NCI-H146 treated with DMSO at 0.1 percent for 48 hours (cell line): ENCODE measurements around the gene CACNA2D1.

ENCODE experiments used
- DNase-seq: peaks from one replicate; lab custom pipeline; 2025; ENCODE audit not compliant: unreplicated experiment; lab: John Stamatoyannopoulos, UW

CACNA2D1 gene

DNA sequence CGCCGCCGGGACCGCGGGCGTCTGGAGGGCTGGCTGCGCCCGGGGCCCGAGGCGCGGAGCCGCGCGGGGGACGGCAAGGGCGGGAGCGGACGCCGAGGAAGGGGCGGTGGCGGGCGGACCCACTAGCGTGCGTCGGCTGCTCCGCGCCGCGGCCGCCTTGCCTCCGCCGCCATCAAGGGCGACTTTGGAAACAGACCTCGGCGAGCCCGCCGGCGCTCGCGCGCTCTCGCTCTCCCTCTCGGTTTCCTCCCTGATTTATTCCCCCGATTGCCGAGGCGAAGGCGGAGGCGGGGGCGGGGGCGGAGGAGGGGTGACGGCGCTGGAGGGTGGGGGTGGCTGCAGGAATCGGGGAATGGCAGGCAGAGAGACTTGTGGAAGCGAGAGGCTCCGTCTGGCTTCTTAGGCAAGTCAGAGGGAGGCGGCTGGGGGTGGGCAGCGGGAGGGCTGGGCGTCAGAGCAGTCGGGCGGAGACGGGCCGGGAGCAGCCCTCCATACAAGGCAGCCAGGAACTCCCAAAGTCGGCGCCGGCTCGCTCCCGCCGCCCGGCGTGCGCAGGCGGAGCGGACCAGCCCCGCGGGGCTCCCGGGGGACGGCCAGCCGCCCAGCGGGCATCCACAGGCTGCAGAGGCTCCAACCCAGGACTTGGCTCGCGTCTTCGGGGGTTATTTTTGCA lies at the start of gene CACNA2D1:
Gene CACNA2D1, minus strand, starts transcription at position 231 of the 673 bp plus-strand sequence.
- DNase-seq: peak; percentile 81

DNA sequence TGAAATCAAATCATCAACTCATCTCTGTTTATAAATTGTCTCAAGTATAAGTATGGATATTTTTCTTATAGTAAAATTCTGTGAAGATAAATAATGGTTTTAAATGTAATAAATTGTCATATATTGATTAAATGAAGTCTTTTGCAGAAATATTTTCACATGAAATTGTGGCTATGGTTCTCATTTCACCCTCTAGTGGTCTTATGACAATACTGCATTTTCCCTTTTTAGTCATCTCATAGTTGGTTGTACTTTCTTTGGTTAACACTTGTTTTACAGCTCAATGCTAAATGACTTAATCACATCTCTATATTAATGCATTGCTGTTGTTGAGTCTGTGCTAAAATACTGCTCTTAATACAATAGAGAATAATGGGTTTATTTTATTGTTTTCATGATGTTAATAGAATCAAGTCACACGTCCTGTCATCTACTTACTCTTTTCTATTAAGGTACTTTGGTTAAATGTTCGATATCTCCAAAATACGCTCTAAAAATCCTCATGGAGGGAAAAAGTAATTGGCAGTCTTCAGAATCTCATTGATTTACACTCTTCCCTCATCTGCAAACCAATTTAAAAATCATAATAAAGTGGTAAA lies 38.0 kb upstream of the CACNA2D1 start:
- peak; percentile 30 for DNase-seq

DNA sequence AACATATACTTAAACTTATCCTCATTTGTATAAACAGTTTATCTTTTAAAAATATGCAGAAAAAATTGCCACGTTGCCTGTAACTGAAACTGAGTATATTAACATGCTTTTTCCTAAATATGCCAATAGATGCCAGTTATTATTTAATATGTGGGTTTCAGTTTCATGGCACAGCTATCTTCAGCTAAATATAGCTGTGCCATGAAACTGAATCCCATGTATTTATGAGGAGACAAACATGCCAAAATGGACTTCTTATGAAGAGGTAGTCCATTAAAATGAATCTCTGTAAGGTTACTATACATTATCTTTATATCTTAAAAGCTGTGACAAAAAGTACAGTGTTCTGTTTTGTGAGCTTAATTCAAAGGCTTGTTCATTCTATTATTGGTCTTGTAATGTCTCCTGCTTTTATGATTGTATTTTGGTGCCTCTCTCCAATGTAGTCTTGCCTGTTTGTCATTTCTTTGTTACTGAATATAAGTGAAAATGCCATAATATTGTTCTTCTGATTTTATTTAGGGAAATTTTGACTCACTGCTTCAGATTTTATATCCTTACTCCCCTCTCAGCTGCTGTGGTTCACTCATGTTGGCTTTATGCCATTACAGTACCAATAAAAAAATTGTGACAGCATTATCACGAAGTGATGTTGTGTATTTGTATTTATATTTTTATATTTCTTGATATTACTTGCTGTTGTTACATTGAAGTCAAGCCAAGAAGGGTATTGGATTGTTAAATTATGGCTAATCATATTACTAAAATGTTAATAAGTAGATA lies 34.3 kb upstream of the CACNA2D1 start:
- DNase-seq: no peak

DNA sequence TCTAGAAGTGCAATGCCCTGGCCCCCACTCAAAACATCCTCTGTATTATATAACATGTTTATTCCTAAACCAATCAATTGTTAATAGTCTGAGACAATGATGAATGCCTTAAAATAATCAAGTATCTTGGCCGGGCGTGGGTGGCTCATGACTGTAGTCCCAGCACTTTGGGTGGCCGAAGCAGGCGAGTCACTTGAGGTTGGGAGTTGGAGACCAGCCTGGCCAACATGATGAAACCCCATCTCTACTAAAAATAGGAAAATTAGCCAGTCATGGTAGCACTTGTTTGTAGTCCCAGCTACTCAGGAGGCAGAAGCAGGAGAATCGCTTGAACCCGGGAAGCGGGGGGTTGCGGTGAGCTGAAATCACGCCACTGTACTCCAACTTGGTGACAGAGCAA lies 29.4 kb upstream of the CACNA2D1 start:
- DNase-seq: no peak

DNA sequence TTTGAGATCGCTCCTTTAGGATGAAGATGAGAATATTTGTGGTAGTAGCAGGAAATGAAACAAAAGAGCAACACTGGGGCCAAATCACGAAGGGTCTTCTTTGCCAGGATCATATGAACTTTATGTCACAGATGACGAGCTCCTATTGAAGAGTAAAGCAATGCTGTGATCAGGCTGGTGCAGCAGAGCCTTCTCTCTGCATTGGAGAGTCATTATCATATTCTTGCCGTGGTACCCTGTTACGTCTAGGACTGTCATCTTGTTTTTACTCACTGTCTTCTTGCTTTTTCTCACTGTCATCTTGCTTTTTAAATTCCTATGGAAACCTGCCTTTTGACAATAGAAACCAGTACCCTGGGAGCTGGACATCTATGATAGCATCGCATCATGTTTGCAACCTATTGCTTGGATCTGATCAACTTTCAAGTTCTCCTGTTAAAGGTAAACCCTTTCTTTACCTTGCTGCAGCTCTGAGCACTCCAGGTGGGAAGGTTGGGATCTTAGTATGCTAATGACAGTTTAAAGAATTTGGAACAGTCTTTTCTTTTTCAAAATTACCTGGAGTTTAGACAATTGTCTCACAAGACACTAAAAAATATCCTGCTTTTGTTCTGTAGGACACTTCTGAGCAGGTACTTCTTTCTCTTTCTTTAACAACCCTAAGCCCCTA lies 27.9 kb upstream of the CACNA2D1 start:
- no peak for DNase-seq

DNA sequence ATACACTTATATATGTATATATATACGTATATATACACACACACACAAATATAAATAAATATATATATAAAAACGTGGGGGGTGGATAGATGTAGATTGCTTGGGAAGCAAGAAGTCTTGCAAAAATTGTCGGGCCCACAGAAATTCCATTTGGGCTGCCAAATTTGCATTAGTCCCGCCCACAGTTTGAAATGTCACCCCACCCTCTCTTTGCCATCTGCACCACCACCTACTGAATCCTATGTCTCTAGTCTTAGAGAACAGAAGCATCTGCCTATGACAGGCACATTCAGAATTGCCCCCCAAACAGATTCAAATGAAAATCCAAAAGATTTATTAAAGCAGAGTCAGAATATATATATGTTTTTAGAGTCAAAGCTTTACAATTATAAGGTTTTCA lies 25.6 kb upstream of the CACNA2D1 start:
- DNase-seq: no peak

DNA sequence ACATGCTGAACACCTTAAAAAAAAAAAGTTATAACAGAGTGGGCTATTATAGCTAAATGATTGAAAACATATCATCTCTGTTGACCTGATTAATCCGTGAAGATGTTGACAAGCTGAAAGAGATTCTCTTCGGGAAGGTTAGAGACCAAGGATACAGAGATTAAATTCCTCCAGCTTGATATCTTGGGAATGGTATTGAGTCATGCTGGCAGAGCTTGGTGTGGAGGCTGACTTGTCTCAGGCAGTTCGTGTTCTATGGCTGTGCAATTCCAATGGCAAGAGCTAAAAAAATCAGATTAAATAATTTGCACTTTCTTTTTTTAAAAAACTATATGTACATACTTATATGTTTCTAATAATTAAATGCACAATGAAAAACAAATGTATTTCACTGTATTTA lies 24.9 kb upstream of the CACNA2D1 start:
- DNase-seq: no peak

DNA sequence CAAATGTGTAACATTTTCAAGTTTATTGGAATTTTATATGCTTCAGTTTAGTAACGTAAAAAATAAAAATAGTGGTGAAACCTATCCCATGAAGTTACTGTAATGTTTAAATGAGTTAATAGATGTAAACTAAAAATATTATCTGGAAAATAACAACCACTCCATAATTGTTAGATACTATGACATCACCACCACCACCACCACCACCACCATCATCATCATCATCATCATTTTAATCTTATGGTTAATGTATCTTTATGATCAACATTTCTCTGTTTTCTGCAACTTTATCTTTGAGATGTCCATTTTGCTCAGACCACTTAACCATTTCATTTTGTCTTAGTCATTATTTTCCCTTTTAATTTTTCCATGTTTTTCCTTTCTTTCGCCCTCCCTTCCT lies 23.4 kb upstream of the CACNA2D1 start:
- no peak for DNase-seq

DNA sequence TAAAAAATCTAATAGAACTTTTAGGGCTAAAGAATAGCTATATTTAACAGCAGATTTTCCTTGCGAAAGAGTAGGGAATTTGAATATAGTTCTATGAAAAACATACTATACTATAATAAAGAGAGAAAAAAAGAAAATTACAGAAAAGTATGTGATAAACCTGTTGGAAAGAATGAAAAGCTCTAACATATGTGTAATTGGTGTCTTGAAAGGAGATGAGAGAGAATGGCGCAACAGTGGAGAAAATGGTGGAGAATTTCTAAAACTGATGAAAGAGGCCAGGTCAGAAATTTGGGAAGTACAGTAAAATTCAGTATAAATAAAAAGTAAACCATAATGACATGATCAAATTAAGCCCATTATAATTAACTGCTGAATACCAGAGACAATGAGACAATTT lies 20.8 kb upstream of the CACNA2D1 start:
- DNase-seq: no peak

DNA sequence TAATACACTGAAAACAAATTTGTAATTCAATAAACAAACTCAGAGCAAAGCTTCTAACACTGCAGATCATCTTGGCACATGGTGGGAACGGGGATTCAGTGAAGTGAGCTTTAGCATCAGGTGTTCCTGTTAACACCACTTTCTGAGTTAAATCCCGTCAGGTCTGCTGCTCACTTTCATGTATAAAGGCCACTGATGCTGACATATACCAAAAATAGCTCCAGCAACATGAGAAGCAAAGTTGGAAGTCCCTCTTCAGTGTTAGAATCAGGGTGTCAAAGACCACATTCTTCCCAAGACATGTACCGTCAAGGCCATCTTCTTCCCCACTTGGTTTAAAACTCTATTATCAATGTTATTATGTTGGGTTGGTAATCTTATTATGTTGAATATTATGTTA lies 11.7 kb upstream of the CACNA2D1 start:
- DNase-seq: no peak

DNA sequence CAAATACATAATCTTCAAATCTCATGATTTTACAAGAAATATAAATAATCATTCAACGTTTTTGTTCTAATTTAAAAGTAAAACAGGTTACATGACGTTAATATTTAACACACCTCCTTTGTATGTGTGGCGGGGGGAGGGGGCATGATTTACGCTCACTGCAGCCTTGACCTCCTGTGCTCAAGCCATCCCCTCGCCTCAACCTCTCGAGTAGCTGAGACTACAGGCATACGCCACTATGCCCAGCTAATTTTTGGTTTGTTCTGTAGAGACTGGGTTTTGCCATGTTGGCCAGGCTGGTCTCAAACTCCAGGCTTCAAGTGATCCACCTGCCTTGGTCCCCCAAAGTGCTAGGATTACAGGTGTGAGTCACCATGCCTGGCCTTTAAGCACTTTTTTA lies 7.2 kb upstream of the CACNA2D1 start:
- no peak for DNase-seq

DNA sequence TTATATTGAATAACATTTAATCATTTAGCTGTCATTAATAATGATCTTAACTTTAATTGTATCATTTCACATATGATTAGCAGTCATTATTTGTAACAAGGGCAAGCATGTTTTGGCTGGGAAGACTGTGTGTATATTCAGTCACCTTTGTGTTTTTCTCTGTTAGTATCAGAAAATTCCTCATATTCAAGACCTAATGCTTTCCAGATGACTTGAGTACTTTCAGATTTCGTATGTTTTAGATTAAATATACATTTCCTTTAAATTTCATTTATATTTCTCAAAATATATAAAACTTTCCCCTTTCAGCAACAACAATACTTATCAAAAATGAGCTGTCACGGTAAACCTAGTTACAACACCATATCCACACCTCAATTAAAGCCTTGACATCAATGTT lies 6.3 kb upstream of the CACNA2D1 start:
- DNase-seq: no peak

DNA sequence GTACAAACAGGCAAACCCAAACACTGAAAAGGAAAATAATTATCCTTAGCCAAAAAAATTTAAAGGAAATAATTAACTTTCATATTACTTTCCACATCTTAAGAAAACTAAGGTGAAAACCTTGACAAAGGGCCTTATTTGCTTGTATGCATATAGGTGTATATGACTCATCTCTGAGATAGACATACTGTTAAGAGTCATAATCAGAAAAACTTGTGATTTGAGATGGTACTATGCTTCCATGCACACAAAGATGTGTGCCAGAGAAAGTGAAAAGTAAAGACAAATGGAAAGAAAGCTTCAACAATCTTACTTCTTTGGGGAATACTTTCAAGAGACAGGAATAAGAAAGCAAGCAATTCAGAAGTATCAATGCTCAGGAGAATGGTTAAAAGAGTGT lies 3.3 kb upstream of the CACNA2D1 start:
- DNase-seq: no peak

DNA sequence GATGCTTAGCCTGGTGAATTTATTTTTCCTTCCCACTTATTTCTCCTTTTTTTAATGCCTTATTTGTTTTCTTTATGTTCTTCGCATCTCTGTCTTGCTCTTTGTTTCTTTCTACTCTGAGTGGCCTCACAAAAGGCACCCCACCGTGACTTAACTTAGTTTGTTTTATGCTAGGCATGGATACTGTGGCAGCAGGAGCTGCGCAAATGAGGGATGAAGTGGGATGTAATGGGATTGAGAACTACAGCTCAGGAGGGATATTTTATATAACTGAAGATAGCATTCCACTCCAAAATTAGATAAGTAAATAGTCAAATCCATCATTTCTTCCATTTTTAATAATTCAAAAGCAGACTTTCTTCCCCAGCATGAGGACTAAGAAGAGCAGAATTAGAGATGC lies 1.7 kb upstream of the CACNA2D1 start:
- peak; percentile 43 for DNase-seq

DNA sequence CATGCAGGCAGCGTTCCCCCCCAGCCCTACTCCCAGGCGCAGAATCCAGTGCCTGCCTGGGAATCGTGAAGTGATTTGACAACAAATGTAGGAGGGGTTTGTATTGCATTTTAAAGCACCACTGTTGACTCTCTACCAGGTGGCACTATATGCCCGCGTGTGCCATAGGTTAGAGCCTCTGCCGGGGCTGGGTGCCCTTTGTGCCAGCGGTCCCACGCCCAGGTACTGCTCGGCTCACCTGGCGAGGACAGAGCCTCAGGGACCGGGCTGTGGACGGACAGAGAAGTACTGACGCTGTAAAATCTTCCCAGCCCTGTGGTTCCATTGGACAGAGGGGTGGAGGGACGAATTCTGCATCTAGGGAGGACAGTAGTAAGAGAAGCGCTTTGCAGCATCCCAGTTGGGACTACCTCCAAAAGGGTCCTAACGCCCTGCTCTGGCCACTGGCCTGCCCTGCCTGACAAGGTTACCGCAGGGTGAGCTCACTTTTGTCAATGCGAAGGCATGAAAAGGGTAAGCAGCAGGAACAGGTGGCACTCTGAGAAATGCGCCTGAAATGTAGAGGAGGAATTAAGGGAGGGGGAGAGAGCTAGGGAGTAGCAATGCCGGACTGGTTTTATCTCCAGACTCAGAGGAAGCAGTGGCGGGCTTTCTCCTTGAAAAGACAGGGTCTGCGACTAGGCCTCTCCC lies 788 bp upstream of the CACNA2D1 start:
- peak; percentile 81 for DNase-seq

DNA sequence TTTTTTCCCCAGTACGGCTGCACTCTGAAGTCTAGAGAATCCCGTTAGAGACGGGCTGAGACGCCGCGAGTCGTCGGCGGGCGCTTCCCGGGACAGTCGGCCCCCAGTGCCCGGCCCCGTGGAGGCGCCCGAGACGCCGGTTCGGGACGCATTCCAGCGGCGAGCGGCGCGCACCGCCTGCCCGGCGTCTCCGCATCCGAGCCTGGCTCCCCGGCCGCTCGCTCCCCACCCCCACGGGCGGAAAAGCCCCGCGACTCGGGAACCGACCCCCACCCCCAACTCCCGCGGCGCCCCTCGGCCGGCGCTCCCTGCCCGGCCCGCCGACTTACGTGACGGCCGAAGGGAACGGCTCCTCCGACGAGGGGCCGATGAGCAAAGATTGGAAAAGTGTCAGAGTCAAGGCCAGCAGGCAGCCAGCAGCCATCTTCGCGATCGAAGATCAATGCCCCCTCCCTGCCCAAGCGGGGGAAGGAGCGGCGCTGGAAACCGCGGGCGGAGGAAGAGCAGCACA lies 486 bp downstream of the CACNA2D1 start:
- DNase-seq: peak; percentile 56

DNA sequence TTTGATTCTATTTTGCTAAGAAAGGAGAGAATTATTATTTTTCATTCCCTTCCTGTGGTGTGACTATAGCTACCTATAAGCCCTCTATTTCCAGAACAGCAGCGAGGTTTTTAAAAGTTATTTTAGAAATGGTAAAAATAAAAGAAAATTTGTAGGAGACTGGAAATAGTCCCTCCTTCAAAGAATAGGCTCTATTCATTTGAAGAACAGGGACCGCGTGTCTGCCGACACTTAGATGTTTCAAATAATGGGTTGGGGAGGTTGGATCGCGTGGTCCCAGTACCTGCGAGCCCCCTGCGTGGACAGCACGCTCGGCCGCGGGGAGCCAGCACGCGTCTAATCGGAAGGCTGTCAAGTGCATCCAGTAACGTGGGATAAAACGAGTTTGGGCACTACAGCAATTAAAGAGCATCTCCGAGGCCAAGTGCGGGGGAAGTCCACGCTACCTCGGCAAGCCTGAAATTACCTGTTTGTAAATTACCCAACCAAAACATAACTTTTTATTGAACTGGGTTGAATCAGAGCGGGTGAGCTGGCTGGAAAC lies 1.0 kb downstream of the CACNA2D1 start:
- DNase-seq: peak; percentile 29

DNA sequence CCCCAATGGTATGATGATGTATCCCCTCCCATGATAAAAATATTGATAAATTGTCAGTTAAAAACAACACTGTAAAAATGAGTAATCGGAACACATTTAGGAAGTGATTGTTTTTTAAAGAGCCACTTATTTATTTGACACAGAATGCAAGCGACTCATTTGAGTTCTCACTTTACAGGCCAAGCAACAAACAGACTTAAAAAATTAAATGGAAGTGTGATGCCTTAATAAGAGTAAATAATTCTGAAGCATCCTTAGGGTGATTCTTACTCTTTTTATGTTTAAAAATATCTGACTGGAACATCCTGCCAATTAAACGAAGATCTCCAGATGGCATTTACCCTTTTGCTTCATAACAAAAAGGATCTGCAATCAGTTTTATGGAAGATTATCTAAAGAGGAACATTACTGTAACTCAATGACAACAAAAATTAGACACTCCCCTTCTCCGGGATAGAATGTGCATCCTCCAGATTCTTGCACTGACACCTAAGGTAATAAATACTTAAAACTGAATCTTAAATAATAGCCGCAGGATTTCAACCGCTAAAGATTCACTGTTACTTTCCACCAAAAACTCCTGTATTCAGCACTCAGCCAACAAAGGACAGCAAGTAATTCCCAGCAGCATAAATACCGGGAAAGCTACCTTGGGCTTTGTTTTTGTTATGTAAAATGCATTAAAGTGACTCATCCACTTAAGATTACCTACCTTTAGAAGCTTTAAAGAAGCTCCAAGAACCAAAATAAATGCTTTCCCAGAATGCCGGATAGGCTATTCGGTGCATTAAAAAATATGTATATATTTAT lies 1.7 kb downstream of the CACNA2D1 start:
- DNase-seq: peak; percentile 47

DNA sequence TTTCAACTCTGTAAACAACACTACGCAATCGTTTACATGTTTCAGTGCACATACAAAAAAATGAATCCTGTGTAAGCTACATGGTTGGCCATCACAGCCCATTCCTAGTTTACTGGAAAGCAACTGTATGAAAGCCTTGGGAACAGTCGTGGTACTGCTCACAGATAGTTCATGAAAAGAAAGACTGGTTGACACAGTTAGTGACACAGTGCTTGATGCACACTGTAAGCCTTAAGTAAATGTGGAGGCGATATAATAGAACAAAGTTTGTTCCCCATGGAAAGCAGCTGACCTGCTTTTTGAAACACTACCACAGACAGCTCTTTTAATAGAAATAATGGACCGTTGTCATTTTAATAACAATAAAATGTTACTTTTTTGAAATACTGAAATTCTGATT lies 5.1 kb downstream of the CACNA2D1 start:
- DNase-seq: no peak

DNA sequence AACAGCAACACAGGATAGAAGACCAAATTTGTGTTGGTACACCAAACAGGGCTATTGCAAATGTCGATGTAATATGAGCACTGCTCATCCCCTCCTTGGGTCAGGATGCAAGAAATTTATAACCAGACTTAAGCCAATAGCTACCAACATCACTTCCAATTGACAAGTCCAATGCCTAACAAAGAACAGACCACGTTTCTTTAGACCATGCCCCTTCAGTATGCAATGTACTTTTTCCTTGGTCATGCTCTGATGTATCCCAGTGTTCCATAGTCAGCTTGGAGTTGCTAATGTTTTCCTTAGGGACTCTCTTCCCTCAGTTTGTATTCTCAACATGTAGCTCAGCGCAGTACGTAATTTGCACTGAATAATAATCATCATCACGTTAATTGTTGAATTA lies 7.8 kb downstream of the CACNA2D1 start:
- no peak for DNase-seq
